ENCODE data around the gene MGA. TPM values are rescaled to one million over a fixed set of nuclear protein-coding genes. Genes with fewer than 3 reads are reported as not detected.
"Not testable (repeated sequence)": the region's sequence is repeated elsewhere in the genome, so short reads cannot be mapped to it uniquely, and the experiment has no call there.

MGA gene
- total and polyA plus RNA-seq, 8 donors: 2.1 to 75.2 (median 21.4) TPM

DNA sequence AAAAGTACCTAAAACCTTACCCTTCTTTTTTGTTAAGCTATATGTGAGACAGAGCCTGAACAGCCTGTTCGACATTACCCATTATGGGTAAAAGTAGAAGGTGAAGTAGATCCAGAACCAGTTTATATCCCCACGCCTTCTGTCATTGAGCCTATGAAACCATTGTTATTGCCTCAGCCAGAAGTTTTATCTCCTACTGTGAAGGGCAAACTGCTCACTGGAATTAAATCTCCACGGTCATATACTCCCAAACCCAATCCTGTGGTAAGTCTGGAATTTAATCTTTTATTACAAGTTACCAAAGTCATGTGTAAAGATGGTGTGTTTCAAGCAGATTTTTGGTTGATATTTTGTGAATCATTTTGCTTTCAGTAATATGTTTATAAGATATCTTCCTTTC, 66.9 kb downstream of the MGA start:
- H3K4me3 ChIP-seq: no peak overlapping the region
- peaks cover 9 to 44% (median 38%) of the 10 kb centered on the region in 4 donors for H3K36me3 ChIP-seq
- DNase-seq: peak in 1 of 2 donors; percentile 20
- TF ChIP-seq POLR2AphosphoS5 (IDR thresholded peaks at IDR 0.05) (no peak), POLR2A (IDR thresholded peaks at IDR 0.05) (no peak), EP300 (IDR thresholded peaks at IDR 0.05) (no peak)
- TF ChIP-seq, protein P1, sequence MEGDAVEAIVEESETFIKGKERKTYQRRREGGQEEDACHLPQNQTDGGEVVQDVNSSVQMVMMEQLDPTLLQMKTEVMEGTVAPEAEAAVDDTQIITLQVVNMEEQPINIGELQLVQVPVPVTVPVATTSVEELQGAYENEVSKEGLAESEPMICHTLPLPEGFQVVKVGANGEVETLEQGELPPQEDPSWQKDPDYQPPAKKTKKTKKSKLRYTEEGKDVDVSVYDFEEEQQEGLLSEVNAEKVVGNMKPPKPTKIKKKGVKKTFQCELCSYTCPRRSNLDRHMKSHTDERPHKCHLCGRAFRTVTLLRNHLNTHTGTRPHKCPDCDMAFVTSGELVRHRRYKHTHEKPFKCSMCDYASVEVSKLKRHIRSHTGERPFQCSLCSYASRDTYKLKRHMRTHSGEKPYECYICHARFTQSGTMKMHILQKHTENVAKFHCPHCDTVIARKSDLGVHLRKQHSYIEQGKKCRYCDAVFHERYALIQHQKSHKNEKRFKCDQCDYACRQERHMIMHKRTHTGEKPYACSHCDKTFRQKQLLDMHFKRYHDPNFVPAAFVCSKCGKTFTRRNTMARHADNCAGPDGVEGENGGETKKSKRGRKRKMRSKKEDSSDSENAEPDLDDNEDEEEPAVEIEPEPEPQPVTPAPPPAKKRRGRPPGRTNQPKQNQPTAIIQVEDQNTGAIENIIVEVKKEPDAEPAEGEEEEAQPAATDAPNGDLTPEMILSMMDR (IDR thresholded peaks at IDR 0.05): no peak
- H3K9me3 ChIP-seq: no peaks in the 10 kb centered on the region
- 75 to 92% (median 83%) methylated on average over 3 of the region's 3 CpGs for WGBS, 5 donors
- no peaks in the 10 kb centered on the region for H3K27me3 ChIP-seq
- no peak overlapping the region for H3K27ac ChIP-seq
- intact Hi-C loops (cut with DNase I; ENCODE audit: low total_unique reads): no loop called here
- no peaks in the 10 kb centered on the region for H3K4me1 ChIP-seq

DNA sequence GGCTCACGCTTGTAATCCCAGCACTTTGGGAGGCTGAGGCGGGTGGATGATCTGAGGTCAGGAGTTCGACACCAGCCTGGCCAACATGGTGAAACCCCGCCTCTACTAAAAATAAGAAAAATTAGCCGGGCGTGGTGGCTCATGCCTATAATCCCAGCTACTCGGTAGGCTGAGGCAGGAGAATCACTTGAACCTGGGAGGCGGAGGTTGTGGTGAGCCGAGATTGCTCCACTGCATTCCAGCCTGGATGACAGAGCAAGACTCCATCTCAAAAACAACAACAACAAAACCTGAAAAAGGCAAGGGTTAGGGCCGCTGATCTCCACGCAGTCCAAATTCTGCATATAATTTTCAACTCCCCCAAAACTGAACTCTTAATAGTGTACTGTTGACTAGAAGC, 67.9 kb downstream of the MGA start:
- H3K9me3 ChIP-seq; H3K4me1 ChIP-seq; H3K27ac ChIP-seq; H3K27me3 ChIP-seq; intact Hi-C loops (cut with DNase I; ENCODE audit: low total_unique reads); DNase-seq; H3K4me3 ChIP-seq: not testable (repeated sequence)
- WGBS, 5 donors: 94 to 97% (median 95%) methylated on average over 11 of the region's 11 CpGs
- H3K36me3 ChIP-seq: peaks cover 9 to 53% (median 40%) of the 10 kb centered on the region in 4 donors

DNA sequence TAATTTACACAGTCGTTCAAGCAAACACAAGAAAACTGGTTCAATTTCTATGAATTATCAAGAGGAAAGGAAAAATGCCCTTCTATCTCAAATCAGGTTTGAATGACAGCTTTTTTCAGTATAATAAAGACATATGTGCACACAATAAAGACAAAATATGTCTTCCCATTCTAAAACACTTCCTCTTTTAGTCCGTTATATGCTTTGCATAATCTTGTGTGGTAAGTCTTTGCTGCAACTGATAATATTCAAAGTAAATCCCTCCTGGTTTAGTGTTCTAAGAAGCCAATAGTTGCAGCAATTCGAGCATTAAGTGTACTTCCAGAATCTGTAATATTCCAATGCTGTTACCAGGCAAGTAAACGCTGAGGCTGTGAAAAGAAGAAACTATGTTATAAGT, 70.3 kb downstream of the MGA start:
- no peaks in the 10 kb centered on the region for H3K9me3 ChIP-seq
- TF ChIP-seq EP300 (IDR thresholded peaks at IDR 0.05) (no peak), POLR2A (IDR thresholded peaks at IDR 0.05) (no peak), POLR2AphosphoS5 (IDR thresholded peaks at IDR 0.05) (no peak)
- TF ChIP-seq, protein P1 (IDR thresholded peaks at IDR 0.05): no peak
- peaks cover 16 to 77% (median 61%) of the 10 kb centered on the region in 4 donors for H3K36me3 ChIP-seq
- no peaks in the 10 kb centered on the region for H3K4me1 ChIP-seq
- H3K27me3 ChIP-seq: no peaks in the 10 kb centered on the region
- intact Hi-C loops (cut with DNase I; ENCODE audit: low total_unique reads): no loop called here
- no peak for DNase-seq
- WGBS, 5 donors: 62 to 72% (median 67%) methylated on average over 4 of the region's 4 CpGs
- H3K4me3 ChIP-seq: no peak overlapping the region
- no peak overlapping the region for H3K27ac ChIP-seq

DNA sequence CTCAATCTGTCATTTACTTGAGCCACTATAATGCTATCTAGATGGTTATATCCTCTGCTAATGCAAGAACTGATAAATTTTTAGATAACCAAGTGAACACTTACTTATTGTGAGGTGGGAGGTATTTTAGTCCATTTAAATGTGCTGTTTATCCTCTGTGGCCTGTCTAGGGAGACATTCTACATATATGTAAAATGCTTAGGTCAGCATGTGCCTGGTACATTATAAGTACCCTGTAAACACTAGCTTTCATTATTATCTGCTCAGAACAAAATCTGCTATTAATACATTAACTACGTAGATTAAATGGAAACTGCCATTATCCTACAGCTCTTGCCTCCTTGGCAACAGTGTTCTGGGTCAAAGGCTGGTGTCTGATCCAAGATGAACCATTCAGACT, 72.3 kb downstream of the MGA start:
- 80 to 100% (median 90%) methylated on average over 1 of the region's 1 CpG for WGBS, 5 donors
- H3K36me3 ChIP-seq: peaks cover 33 to 92% (median 80%) of the 10 kb centered on the region in 4 donors

DNA sequence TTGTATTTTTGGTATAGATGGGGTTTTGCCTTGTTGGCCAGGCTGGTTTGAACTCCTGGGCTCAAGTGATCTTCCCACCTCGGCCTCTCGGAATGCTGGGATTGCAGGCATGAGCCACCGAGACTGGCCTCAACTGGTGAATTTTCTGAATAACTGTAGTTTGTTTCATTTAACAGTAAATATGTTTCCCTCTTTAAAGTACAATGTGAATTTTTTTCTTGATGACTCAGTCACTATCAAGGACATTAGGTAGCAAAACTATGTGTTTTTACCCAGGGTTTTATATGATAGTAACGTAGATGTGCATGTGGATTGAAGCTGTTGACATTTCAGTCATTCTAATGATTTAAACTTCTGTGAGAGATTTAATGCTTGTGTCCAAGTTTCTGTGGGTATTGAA, 73.9 kb downstream of the MGA start:
- 95 to 99% (median 96%) methylated on average over 4 of the region's 4 CpGs for WGBS, 5 donors
- peaks cover 32 to 92% (median 82%) of the 10 kb centered on the region in 4 donors for H3K36me3 ChIP-seq
- H3K4me1 ChIP-seq: no peaks in the 10 kb centered on the region
- H3K9me3 ChIP-seq: no peaks in the 10 kb centered on the region
- no peaks in the 10 kb centered on the region for H3K27me3 ChIP-seq
- TF ChIP-seq, protein P1 (IDR thresholded peaks at IDR 0.05): no peak
- TF ChIP-seq POLR2A (IDR thresholded peaks at IDR 0.05): no peak
- TF ChIP-seq POLR2AphosphoS5 (IDR thresholded peaks at IDR 0.05): no peak
- TF ChIP-seq EP300 (IDR thresholded peaks at IDR 0.05): no peak
- H3K27ac ChIP-seq: no peak overlapping the region
- no peak for DNase-seq
- intact Hi-C loops (cut with DNase I; ENCODE audit: low total_unique reads): no loop called here
- H3K4me3 ChIP-seq: no peak overlapping the region

More for the DNA sequence above, 72.3 kb downstream of the MGA start:
- Histone ChIP-seq H3K4me3 (no peak overlapping the region), H3K27ac (no peak overlapping the region), H3K27me3 (no peaks in the 10 kb centered on the region), H3K4me1 (no peaks in the 10 kb centered on the region), H3K9me3 (no peaks in the 10 kb centered on the region)
- peak in 1 of 2 donors; percentile 14 for DNase-seq
- TF ChIP-seq POLR2A (IDR thresholded peaks at IDR 0.05): no peak
- no peak for TF ChIP-seq EP300 (IDR thresholded peaks at IDR 0.05)
- no peak for TF ChIP-seq POLR2AphosphoS5 (IDR thresholded peaks at IDR 0.05)
- TF ChIP-seq, protein P1 (IDR thresholded peaks at IDR 0.05): no peak
- intact Hi-C loops (cut with DNase I; ENCODE audit: low total_unique reads): no loop called here

All from stomach (tissue), 9 donors.